MM.1S (cell line): ENCODE results near the gene RRN3.
"Not testable (repeated sequence)": the region's sequence is repeated elsewhere in the genome, so short reads cannot be mapped to it uniquely, and the experiment has no call there.

Experiments used
- CTCF ChIP-seq: fragments of 300-600 bp; sonication (generic); IDR thresholded peaks from 2 replicates; pipeline ENCODE4 v1.5.1; 2016; ENCODE audit warnings: antibody characterized with exemption, low read length, mixed read lengths
- EZH2phosphoT487 ChIP-seq: fragments of 300-600 bp; sonication (generic); IDR thresholded peaks from 2 replicates; pipeline ENCODE4 v1.6.1; 2018; ENCODE audit warnings: antibody characterized with exemption, low read length

DNA sequence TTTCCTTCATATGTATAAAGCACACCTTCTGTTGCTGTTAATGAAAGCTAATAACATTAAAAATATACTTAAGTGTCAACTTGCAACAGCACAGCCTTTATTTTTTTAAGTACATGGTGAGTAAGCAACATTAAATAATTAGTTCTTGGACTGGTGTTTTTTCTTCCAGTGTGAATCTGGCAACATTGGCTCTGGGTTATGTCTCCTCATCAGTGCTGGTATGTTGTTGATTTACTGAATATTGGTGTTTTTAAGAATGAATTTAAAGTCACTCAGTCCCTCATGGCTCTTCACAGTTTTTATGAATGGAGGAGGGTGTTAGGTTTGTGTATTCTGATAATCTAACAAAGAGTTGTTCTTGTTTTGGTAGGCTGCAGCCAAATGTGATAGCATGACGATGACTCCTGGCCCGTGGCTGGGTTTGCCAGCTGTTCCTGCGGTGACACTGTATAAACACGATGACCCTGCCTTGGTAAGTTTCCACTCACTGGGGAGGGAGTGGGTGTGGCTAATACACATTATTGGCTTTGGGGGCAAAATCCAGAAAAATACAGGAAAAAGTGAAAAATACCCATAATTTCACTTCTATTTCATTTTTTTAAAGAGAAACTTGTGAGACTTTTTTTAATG, 77.0 kb downstream of the RRN3 start:
- TF ChIP-seq CTCF, EZH2phosphoT487: not testable (repeated sequence)
